Liver (tissue), 3 donors: ENCODE results near the gene ADAMTS1.

Experiments used
- ATF3 ChIP-seq: IDR thresholded peaks from 2 replicates; pipeline ENCODE4 v1.6.1; 2016; ENCODE audit warnings: antibody characterized with exemption
- CTCF ChIP-seq: fragments of 150-350 bp; IDR thresholded peaks from 2 replicates; pipeline ENCODE4 v1.5.1; 2017; ENCODE audit warnings: improper control_type of control experiment, low read depth, low read length; ENCODE audit not compliant: missing input control
- FOXA1 ChIP-seq: IDR thresholded peaks from 2 replicates; pipeline ENCODE4 v1.6.1; 2016; ENCODE audit warnings: antibody characterized with exemption
- GABPA ChIP-seq, 2 donors: IDR thresholded peaks in 1 of 2; conservative IDR thresholded peaks in 1 of 2; 2 replicates each; pipeline ENCODE4 v1.6.1; 2016; ENCODE audit warnings: antibody characterized with exemption in 2 of 2, mild to moderate bottlenecking in 1 of 2, moderate library complexity in 1 of 2
- HNF4G ChIP-seq: IDR thresholded peaks from 2 replicates; pipeline ENCODE4 v1.6.1; 2016; ENCODE audit warnings: antibody characterized with exemption
- JUND ChIP-seq, 2 donors: IDR thresholded peaks; 2 replicates each; pipeline ENCODE4 v1.6.1; 2016; ENCODE audit warnings: antibody characterized with exemption in 2 of 2
- MAX ChIP-seq: IDR thresholded peaks from 2 replicates; pipeline ENCODE4 v1.6.1; 2016; ENCODE audit warnings: antibody characterized with exemption
- RAD21 ChIP-seq, 2 donors: IDR thresholded peaks; 2 replicates each; pipeline ENCODE4 v1.6.1; 2016; ENCODE audit warnings: antibody characterized with exemption in 2 of 2, mild to moderate bottlenecking in 2 of 2
- REST ChIP-seq: IDR thresholded peaks from 2 replicates; pipeline ENCODE4 v1.6.1; 2016; ENCODE audit warnings: antibody characterized with exemption, mild to moderate bottlenecking
- SP1 ChIP-seq: IDR thresholded peaks from 2 replicates; pipeline ENCODE4 v1.6.1; 2018; ENCODE audit warnings: antibody characterized with exemption, mild to moderate bottlenecking
- YY1 ChIP-seq: IDR thresholded peaks from 2 replicates; pipeline ENCODE4 v1.6.1; 2016; ENCODE audit warnings: antibody characterized with exemption, mild to moderate bottlenecking
- ZBTB33 ChIP-seq: IDR thresholded peaks from 2 replicates; pipeline ENCODE4 v1.6.1; 2016; ENCODE audit warnings: antibody characterized with exemption
- donor health status: healthy.
- donor health status: healthy.

GRCh38 chr21:26810676-26811415, 34.4 kb downstream of the ADAMTS1 start:
- TF ChIP-seq SP1 (no peak), REST (no peak), YY1 (no peak), JUND (IDR thresholded peaks at IDR 0.05) (no peak), HNF4G (no peak), CTCF (no peak), FOXA1 (no peak), MAX (no peak), GABPA (IDR thresholded peaks at IDR 0.05 in 1 of 2, conservative IDR thresholded peaks at IDR 0.05 in 1 of 2) (no peak), ATF3 (no peak), ZBTB33 (no peak), RAD21 (IDR thresholded peaks at IDR 0.05) (no peak)
